K562 (cell line): ENCODE measurements around the gene STPG2. TPM values are rescaled to one million over a fixed set of nuclear protein-coding genes. Genes with fewer than 3 reads are reported as not detected.

Source experiments
- ATAC-seq: fragments of 200-7000 bp; cut with Tn5 transposase; 3 replicates; pipeline ENCODE4 v1.9.1; 2020; ENCODE audit warnings: moderate library complexity
- BruUV-seq: library from RNA; stranded (reverse); fragments of 400-500 nt; replicated peaks from 2 replicates; lab custom pipeline; 2021; lab: Mats Ljungman, UMichigan
- CTCF ChIA-PET: fragments of 300-600 bp; formaldehyde crosslinking; extraction: SDS; loops from one replicate; lab custom pipeline; 2021; ENCODE audit warnings: low intra/inter-chr PET ratio; lab: Yijun Ruan, JAX
- POLR2A ChIA-PET: fragments of 300-600, 350-650 bp; sonication (Branson Sonifier 250); formaldehyde crosslinking; extraction: SDS; loops from one replicate; lab custom pipeline; 2021; ENCODE audit warnings: antibody characterized with exemption, inconsistent platforms; lab: Yijun Ruan, JAX
- DNase-seq, 4 experiments: peaks; one replicate each; pipeline versions ENCODE4 v3.0.0 to v3.0.0-alpha.2; 2011 to 2018; ENCODE audit warnings: low spot score in 3 of 4, mixed read lengths in 3 of 4; ENCODE audit errors: extremely low read depth in 1 of 4
- FAIRE-seq: peaks from 2 replicates; lab custom pipeline; 2011; peaks lifted over from hg19 to GRCh38; lab: Jason Lieb, UNC
- H2AFZ ChIP-seq: 2 replicates; pipeline ENCODE4 v1.6.0; 2011; ENCODE audit warnings: low read depth, low read length, control low read depth, inconsistent platforms
- H3K27ac ChIP-seq: fragments of 200-600 bp; 3 replicates; pipeline ENCODE4 v1.8.0; 2011; ENCODE audit warnings: low read depth, mild to moderate bottlenecking, control low read depth, inconsistent platforms, low read length, moderate library complexity, mixed read lengths; ENCODE audit errors: extremely low read depth
- H3K27me3 ChIP-seq, 2 experiments: fragments of 300-600 bp in 1 of 2; 2 replicates in 1 of 2; 3 replicates in 1 of 2; pipeline versions ENCODE4 v1.6.0 to v1.8.0; 2011; ENCODE audit warnings: inconsistent platforms in 2 of 2, low read length in 2 of 2, mild to moderate bottlenecking in 1 of 2, mixed read lengths in 1 of 2, moderate library complexity in 1 of 2; ENCODE audit not compliant: control insufficient read depth in 2 of 2, insufficient read depth in 2 of 2
- H3K36me3 ChIP-seq: fragments of 300-600 bp; 3 replicates; pipeline ENCODE4 v1.8.0; 2011; ENCODE audit warnings: mild to moderate bottlenecking, low read length, inconsistent platforms; ENCODE audit not compliant: control insufficient read depth, insufficient read depth
- H3K4me1 ChIP-seq, 2 experiments: fragments of 200-600 bp in 1 of 2; replicated peaks in 1 of 2; 2 replicates in 1 of 2; 3 replicates in 1 of 2; pipeline versions ENCODE4 v1.5.1 to v1.8.0; 2011; ENCODE audit warnings: inconsistent platforms in 2 of 2, low read length in 2 of 2, mild to moderate bottlenecking in 1 of 2, mixed read lengths in 1 of 2, moderate library complexity in 1 of 2; ENCODE audit not compliant: control insufficient read depth in 2 of 2, insufficient read depth in 2 of 2
- H3K4me2 ChIP-seq: 2 replicates; pipeline ENCODE4 v1.6.1; 2011; ENCODE audit warnings: low read length, control low read depth, inconsistent platforms, mixed read lengths; ENCODE audit not compliant: insufficient read depth
- H3K4me3 ChIP-seq: fragments of 200-600 bp; sonication (generic), shearing (Covaris generic); 2 replicates; pipeline ENCODE4 v1.5.1; 2016; ENCODE audit warnings: control low read depth, inconsistent platforms
- H3K79me2 ChIP-seq: fragments of 200-600 bp; 3 replicates; pipeline ENCODE4 v1.8.0; 2011; ENCODE audit warnings: low read length, inconsistent platforms; ENCODE audit not compliant: control insufficient read depth, insufficient read depth
- H3K9ac ChIP-seq, 2 experiments: 2 replicates each; pipeline versions ENCODE4 v1.6.0 to v1.6.1; 2011; ENCODE audit warnings: low read depth in 2 of 2, low read length in 2 of 2, control low read depth in 1 of 2, inconsistent platforms in 1 of 2, mild to moderate bottlenecking in 1 of 2, mixed read lengths in 1 of 2; ENCODE audit not compliant: insufficient read depth in 1 of 2
- H3K9me1 ChIP-seq: one replicate; pipeline ENCODE4 v1.6.0; 2011; ENCODE audit warnings: inconsistent platforms, mild to moderate bottlenecking, low read length, moderate library complexity; ENCODE audit not compliant: control insufficient read depth, insufficient read depth
- H3K9me3 ChIP-seq: replicated peaks from 2 replicates; pipeline ENCODE4 v1.5.1; 2011; ENCODE audit warnings: low read depth, low read length, inconsistent platforms; ENCODE audit not compliant: control insufficient read depth, insufficient read depth
- H4K20me1 ChIP-seq: replicated peaks from 2 replicates; pipeline ENCODE4 v1.6.1; 2011; ENCODE audit warnings: low read length, inconsistent platforms, mixed read lengths; ENCODE audit not compliant: control insufficient read depth, insufficient read depth
- BRCA1 ChIP-seq, 2 experiments: fragments of 450-650 bp in 1 of 2; sonication (generic) in 1 of 2; formaldehyde crosslinking in 1 of 2; IDR thresholded peaks; 2 replicates each; pipeline versions ENCODE4 v1.5.0 to v1.6.1; 2017 to 2020; ENCODE audit warnings: mild to moderate bottlenecking in 1 of 2, missing genetic modification reagents in 1 of 2
- CC2D1A ChIP-seq: fragments of 450-650 bp; IDR thresholded peaks from 2 replicates; pipeline ENCODE4 v1.6.1; 2017; ENCODE audit warnings: mild to moderate bottlenecking
- FOXM1 ChIP-seq, 2 experiments: fragments of 450-650 bp in 1 of 2; sonication (generic) in 1 of 2; formaldehyde crosslinking in 1 of 2; IDR thresholded peaks; 2 replicates each; pipeline versions ENCODE4 v1.6.1 to v1.9.0; 2017 to 2022; ENCODE audit warnings: low read depth in 2 of 2, mild to moderate bottlenecking in 2 of 2, missing genetic modification reagents in 1 of 2, moderate library complexity in 1 of 2
- MAFF ChIP-seq: IDR thresholded peaks from 2 replicates; pipeline ENCODE4 v1.6.1; 2012; ENCODE audit warnings: low read length, improper control_type of control experiment
- NR2C2 ChIP-seq, 2 experiments: fragments of 200-800 bp in 1 of 2; sonication (Bioruptor generic) in 1 of 2; sonication (generic) in 1 of 2; formaldehyde crosslinking in 1 of 2; IDR thresholded peaks; 2 replicates each; pipeline versions ENCODE4 v1.6.1 to v1.8.0; 2016 to 2022; ENCODE audit warnings: mild to moderate bottlenecking in 1 of 2, missing compliant biosample characterization in 1 of 2, missing genetic modification characterization in 1 of 2, missing genetic modification reagents in 1 of 2
- ZNF174 ChIP-seq: fragments of 250-450 bp; sonication (Bioruptor Pico); IDR thresholded peaks from 2 replicates; pipeline ENCODE4 v1.4.0; 2020; ENCODE audit warnings: mild to moderate bottlenecking
- ZNF197 ChIP-seq: fragments of 200-800 bp; sonication (Bioruptor generic); IDR thresholded peaks from 2 replicates; pipeline ENCODE4 v1.6.1; 2016; ENCODE audit warnings: low read depth, missing genetic modification characterization, missing compliant biosample characterization
- ZNF384 ChIP-seq: IDR thresholded peaks from 2 replicates; pipeline ENCODE4 v1.6.1; 2012; ENCODE audit warnings: low read depth, low read length, improper control_type of control experiment
- ZNF449 ChIP-seq: fragments of 250-450 bp; sonication (Bioruptor Pico); IDR thresholded peaks from 2 replicates; pipeline ENCODE4 v1.8.0; 2022; ENCODE audit warnings: moderate library complexity, mild to moderate bottlenecking, inconsistent platforms
- ZNF830 ChIP-seq: fragments of 250-450 bp; sonication (Bioruptor Pico); IDR thresholded peaks from 2 replicates; pipeline ENCODE4 v1.5.0; 2021; ENCODE audit warnings: mild to moderate bottlenecking
- WGBS: fragments of 100-300 bp; shearing (Covaris generic); methylation state at CpG from one replicate; pipeline ENCODE4 v1.1.6; 2016; ENCODE audit warnings: low coverage, mixed read lengths; ENCODE audit not compliant: insufficient coverage; ENCODE audit errors: missing lambda C conversion rate; 5-methylcytosine and 5-hydroxymethylcytosine counted together
- in situ Hi-C: fragments of 300-500 bp; cut with MboI; formaldehyde crosslinking; loops from 4 replicates; pipeline ENCODE4 v1.15.0; 2018; ENCODE audit warnings: inconsistent platforms, mixed read lengths
- intact Hi-C: fragments of 100-400 bp; cut with micrococcal nuclease; formaldehyde crosslinking; loops from 2 replicates; pipeline ENCODE4 v1.14.2; 2022
- polyA plus RNA-seq, 8 experiments: library from polyadenylated mRNA; depleted of rRNA in 4 of 8; stranded (reverse) in 5 of 8; unstranded in 3 of 8; fragments of >200 nt; fragmentation: Nextera tagmentation in 2 of 8; fragmentation: Illumina TruSeq in 1 of 8; extraction: Ambion mirVana in 2 of 8; extraction: Trizol in 1 of 8; gene quantifications; 2 replicates each; pipeline versions ENCODE4 v1.2.1 to v1.2.3, GENCODE V29; 2011 to 2014; ENCODE audit warnings: inconsistent platforms in 1 of 8, missing spikeins in 1 of 8
- total RNA-seq, 7 experiments: library from RNA; depleted of rRNA in 6 of 7; stranded (reverse); fragments of >200 nt in 6 of 7; fragmentation: Illumina TruSeq in 2 of 7; extraction: Trizol in 2 of 7; gene quantifications; 2 replicates each; pipeline versions ENCODE4 v1.2.1 to v1.2.3, GENCODE V29; 2011 to 2021; ENCODE audit warnings: low replicate concordance in 1 of 7
- TF ChIP-seq, protein P1 (sequence below): fragments of 250-450 bp; sonication (Bioruptor Pico); IDR thresholded peaks from 2 replicates; pipeline ENCODE4 v1.5.0; 2020; ENCODE audit warnings: mild to moderate bottlenecking
- TF ChIP-seq, protein P2 (sequence below): fragments of 450-650 bp; IDR thresholded peaks from 2 replicates; pipeline ENCODE4 v1.6.1; 2016
- TF ChIP-seq, protein P3 (sequence below): fragments of 450-650 bp; formaldehyde crosslinking; IDR thresholded peaks from 2 replicates; pipeline ENCODE4 v1.4.0; 2020; ENCODE audit warnings: mild to moderate bottlenecking, moderate library complexity
- TF ChIP-seq, protein P4 (sequence below): fragments of 450-650 bp; IDR thresholded peaks from 2 replicates; pipeline ENCODE4 v1.6.1; 2014; ENCODE audit warnings: low read depth, mild to moderate bottlenecking, moderate library complexity, borderline replicate concordance

STPG2 gene
- total and polyA plus RNA-seq, 9 of the 15 experiments (the other 6 are each of a cell fraction or from before 2014, with no cell fraction given), result not detected

- TF ChIP-seq, protein P1, sequence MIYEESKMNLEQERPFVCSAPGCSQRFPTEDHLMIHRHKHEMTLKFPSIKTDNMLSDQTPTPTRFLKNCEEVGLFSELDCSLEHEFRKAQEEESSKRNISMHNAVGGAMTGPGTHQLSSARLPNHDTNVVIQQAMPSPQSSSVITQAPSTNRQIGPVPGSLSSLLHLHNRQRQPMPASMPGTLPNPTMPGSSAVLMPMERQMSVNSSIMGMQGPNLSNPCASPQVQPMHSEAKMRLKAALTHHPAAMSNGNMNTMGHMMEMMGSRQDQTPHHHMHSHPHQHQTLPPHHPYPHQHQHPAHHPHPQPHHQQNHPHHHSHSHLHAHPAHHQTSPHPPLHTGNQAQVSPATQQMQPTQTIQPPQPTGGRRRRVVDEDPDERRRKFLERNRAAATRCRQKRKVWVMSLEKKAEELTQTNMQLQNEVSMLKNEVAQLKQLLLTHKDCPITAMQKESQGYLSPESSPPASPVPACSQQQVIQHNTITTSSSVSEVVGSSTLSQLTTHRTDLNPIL, result no peak
- no peak for TF ChIP-seq NR2C2 (CRISPR knock-in tag; IDR thresholded peaks at IDR 0.05)
- no peak for TF ChIP-seq NR2C2 (tag; IDR thresholded peaks at IDR 0.05)
- no peak for TF ChIP-seq ZNF174 (CRISPR knock-in tag)
- TF ChIP-seq, protein P2, sequence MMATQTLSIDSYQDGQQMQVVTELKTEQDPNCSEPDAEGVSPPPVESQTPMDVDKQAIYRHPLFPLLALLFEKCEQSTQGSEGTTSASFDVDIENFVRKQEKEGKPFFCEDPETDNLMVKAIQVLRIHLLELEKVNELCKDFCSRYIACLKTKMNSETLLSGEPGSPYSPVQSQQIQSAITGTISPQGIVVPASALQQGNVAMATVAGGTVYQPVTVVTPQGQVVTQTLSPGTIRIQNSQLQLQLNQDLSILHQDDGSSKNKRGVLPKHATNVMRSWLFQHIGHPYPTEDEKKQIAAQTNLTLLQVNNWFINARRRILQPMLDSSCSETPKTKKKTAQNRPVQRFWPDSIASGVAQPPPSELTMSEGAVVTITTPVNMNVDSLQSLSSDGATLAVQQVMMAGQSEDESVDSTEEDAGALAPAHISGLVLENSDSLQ, result no peak
- TF ChIP-seq MAFF, result peak; percentile 39; the same call in 1 of the 2 replicates
Observed at GRCh38 chr4:98170035-98170434, 26.8 kb upstream of the STPG2 start (continued).

DNA sequence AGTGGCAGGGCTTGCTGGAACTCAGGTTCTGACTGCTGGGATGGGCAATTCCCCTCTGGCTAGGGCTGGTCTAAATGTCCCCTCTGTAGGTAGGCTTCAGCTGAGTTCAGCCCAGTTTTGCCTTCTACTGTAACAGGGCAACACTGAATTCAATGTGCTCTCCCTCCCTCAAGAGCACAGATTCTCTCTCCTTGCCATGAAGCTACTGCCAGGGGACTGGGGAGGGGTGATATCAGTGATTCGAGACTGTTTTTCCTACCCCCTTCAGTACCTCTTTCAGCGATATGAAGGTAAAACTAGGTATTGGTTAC is 23.4 kb upstream of the STPG2 start:
- no peak for ATAC-seq
- no peak overlapping the region for H3K27ac ChIP-seq
- H4K20me1 ChIP-seq, result no peaks in the 10 kb centered on the region
- no peak overlapping the region for H3K4me3 ChIP-seq
- peaks cover 0 to 7% of the 10 kb centered on the region in 2 experiments; a peak in 1 of 5 replicates for H3K27me3 ChIP-seq
- ChIA-PET CTCF (no interaction called here), POLR2A (no interaction called here)
- BruUV-seq, result no TSS peak
- intact Hi-C loops (no loop called here), in situ Hi-C loops (no loop called here)
- H3K9me3 ChIP-seq, result no peaks in the 10 kb centered on the region
- TF ChIP-seq FOXM1 (IDR thresholded peaks at IDR 0.05; ENCODE audit: low read depth) (no peak), FOXM1 (CRISPR knock-in tag; IDR thresholded peaks at IDR 0.05; ENCODE audit: low read depth) (no peak), ZNF830 (CRISPR knock-in tag) (no peak), ZNF197 (CRISPR knock-in tag) (no peak), ZNF449 (CRISPR knock-in tag) (no peak), BRCA1 (IDR thresholded peaks at IDR 0.05) (no peak), BRCA1 (CRISPR knock-in tag; IDR thresholded peaks at IDR 0.05) (no peak), CC2D1A (no peak), ZNF384 (no peak)
- TF ChIP-seq, protein P3, sequence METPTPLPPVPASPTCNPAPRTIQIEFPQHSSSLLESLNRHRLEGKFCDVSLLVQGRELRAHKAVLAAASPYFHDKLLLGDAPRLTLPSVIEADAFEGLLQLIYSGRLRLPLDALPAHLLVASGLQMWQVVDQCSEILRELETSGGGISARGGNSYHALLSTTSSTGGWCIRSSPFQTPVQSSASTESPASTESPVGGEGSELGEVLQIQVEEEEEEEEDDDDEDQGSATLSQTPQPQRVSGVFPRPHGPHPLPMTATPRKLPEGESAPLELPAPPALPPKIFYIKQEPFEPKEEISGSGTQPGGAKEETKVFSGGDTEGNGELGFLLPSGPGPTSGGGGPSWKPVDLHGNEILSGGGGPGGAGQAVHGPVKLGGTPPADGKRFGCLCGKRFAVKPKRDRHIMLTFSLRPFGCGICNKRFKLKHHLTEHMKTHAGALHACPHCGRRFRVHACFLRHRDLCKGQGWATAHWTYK (CRISPR knock-in tag), result no peak
- TF ChIP-seq, protein P4, sequence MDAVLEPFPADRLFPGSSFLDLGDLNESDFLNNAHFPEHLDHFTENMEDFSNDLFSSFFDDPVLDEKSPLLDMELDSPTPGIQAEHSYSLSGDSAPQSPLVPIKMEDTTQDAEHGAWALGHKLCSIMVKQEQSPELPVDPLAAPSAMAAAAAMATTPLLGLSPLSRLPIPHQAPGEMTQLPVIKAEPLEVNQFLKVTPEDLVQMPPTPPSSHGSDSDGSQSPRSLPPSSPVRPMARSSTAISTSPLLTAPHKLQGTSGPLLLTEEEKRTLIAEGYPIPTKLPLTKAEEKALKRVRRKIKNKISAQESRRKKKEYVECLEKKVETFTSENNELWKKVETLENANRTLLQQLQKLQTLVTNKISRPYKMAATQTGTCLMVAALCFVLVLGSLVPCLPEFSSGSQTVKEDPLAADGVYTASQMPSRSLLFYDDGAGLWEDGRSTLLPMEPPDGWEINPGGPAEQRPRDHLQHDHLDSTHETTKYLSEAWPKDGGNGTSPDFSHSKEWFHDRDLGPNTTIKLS, result no peak
- DNase-seq, result no peak
- WGBS, result 0% methylated on average over 2 of the region's 2 CpGs
- no peaks in the 10 kb centered on the region for H3K36me3 ChIP-seq
- H3K79me2 ChIP-seq, result no peaks in the 10 kb centered on the region
- no peak overlapping the region for H3K4me2 ChIP-seq
- H3K9ac ChIP-seq, result no peak overlapping the region
- no peaks in the 10 kb centered on the region for H3K4me1 ChIP-seq
- no peak for FAIRE-seq
- no peak overlapping the region for H2AFZ ChIP-seq
- no peaks in the 10 kb centered on the region for H3K9me1 ChIP-seq
